ENCODE data around the gene CFAP45. TPM values are rescaled to one million over a fixed set of nuclear protein-coding genes. Genes with fewer than 3 reads are reported as not detected.

Gene CFAP45
- total and polyA plus RNA-seq, 12 donors: 0.17 to 1.5 (median 0.56) TPM

DNA sequence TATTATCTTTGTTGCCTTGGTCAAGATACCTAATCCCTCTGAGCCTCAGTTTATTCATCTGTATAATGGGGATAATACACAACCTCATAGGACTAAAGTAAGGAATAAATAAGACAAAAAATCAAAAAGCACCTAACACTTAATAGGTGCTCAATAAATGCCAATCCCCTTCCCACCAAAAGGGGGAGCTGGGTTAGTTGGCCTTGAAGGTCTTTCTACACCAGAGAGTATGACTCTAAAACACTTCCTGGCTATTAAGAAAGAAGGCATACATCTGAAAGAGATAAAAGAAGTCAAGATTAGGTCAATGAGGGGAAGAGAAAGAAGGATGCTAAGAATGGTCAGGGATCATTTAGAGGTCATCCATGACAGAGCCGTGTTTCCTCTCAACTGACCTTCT is 48.6 kb downstream of the CFAP45 start:
- ATAC-seq: no peak
- WGBS, 2 donors: 50% methylated on average over 1 of the region's 1 CpG
- TF ChIP-seq, protein P1, sequence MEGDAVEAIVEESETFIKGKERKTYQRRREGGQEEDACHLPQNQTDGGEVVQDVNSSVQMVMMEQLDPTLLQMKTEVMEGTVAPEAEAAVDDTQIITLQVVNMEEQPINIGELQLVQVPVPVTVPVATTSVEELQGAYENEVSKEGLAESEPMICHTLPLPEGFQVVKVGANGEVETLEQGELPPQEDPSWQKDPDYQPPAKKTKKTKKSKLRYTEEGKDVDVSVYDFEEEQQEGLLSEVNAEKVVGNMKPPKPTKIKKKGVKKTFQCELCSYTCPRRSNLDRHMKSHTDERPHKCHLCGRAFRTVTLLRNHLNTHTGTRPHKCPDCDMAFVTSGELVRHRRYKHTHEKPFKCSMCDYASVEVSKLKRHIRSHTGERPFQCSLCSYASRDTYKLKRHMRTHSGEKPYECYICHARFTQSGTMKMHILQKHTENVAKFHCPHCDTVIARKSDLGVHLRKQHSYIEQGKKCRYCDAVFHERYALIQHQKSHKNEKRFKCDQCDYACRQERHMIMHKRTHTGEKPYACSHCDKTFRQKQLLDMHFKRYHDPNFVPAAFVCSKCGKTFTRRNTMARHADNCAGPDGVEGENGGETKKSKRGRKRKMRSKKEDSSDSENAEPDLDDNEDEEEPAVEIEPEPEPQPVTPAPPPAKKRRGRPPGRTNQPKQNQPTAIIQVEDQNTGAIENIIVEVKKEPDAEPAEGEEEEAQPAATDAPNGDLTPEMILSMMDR (IDR thresholded peaks at IDR 0.05): peak in 1 of 9 donors; percentile 19
- no peaks in the 10 kb centered on the region for H3K27me3 ChIP-seq
- intact Hi-C loops (cut with DNase I): loop anchor here in 6 of 10 donors (5.0 to 10.0 kb wide), 5 partner anchors 41 to 76 kb away; partner anchors contain the start of gene TAGLN2 (in 4 of the 6)
- peaks cover 0 to 2% (median 0%) of the 10 kb centered on the region in 9 donors for H3K36me3 ChIP-seq
- no peak overlapping the region for H3K27ac ChIP-seq
- peaks cover 0 to 50% (median 19%) of the 10 kb centered on the region in 9 donors for H3K4me1 ChIP-seq
- no peak overlapping the region for H3K4me3 ChIP-seq
- no peaks in the 10 kb centered on the region for H3K9me3 ChIP-seq
- no peak for DNase-seq

GRCh38 chr1:159849626-159850366 is 50.2 kb downstream of the CFAP45 start:
- no peak overlapping the region for H3K4me3 ChIP-seq
- H3K4me1 ChIP-seq: peaks cover 0 to 43% (median 10%) of the 10 kb centered on the region in 9 donors
- WGBS, 2 donors: 67 to 71% methylated on average over 2 of the region's 2 CpGs
- H3K36me3 ChIP-seq: no peaks in the 10 kb centered on the region
- H3K27me3 ChIP-seq: no peaks in the 10 kb centered on the region
- TF ChIP-seq, protein P1 (IDR thresholded peaks at IDR 0.05): no peak
- DNase-seq: no peak
- H3K9me3 ChIP-seq: no peaks in the 10 kb centered on the region
- intact Hi-C loops (cut with DNase I): loop anchor here in 6 of 10 donors (5.0 to 10.0 kb wide), 5 partner anchors 43 to 78 kb away; partner anchors contain the start of gene TAGLN2 (in 4 of the 6)
- ATAC-seq: no peak
- peak overlapping the region in 1 of 10 donors; percentile 8 for H3K27ac ChIP-seq

DNA sequence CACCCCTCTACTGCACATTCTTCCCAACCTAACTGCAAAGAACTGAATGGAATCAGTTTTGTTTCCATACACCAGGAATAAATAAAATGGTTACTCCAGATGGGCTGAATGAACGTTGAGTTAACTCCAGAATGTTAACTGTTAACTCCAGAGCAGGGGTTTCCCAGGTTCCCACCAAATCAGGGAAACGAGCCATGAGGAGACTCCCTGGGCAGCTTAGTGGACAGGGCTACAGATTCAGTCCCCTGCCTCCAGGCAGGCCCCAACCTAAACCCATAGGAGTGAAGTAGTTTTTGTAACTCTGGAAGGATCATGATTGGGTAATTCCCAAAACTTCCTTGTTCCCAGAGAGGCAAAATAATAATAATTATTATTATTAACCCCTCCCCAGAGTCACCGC is 51.6 kb downstream of the CFAP45 start:
- Histone ChIP-seq H3K4me1 (peaks cover 0 to 31% (median 4%) of the 10 kb centered on the region in 9 donors), H3K9me3 (no peaks in the 10 kb centered on the region), H3K36me3 (no peaks in the 10 kb centered on the region), H3K27ac (peak overlapping the region in 1 of 10 donors; percentile 3), H3K4me3 (no peak overlapping the region), H3K27me3 (no peaks in the 10 kb centered on the region)
- ATAC-seq: no peak
- no peak for DNase-seq
- TF ChIP-seq, protein P1 (IDR thresholded peaks at IDR 0.05): no peak
- 42 to 84% methylated on average over 3 of the region's 3 CpGs for WGBS, 2 donors
- intact Hi-C loops (cut with DNase I): no loop called here

DNA sequence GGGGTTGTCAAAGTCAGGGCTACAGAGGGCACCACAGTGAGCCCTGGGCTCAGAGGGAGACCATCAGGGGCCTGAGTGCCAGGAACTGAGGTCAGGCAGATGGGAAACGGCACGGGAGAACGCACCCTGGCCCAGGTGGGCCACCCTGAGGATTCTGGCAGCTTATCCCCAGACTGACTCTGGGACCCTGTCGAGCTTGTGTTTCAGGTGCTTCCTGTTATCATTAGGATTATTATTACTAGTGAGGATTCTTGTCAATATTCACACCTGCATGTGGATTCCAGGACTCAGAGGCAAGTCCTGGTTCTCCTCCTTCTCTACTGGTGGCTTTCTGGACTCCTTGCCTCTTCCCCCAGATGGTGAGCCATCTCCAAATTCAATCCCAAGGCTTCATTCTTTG is 52.7 kb downstream of the CFAP45 start:
- 63 to 77% methylated on average over 4 of the region's 4 CpGs for WGBS, 2 donors
- ATAC-seq: no peak
- intact Hi-C loops (cut with DNase I): no loop called here
- Histone ChIP-seq H3K27ac (no peak overlapping the region), H3K4me3 (no peak overlapping the region), H3K27me3 (no peaks in the 10 kb centered on the region), H3K36me3 (no peaks in the 10 kb centered on the region), H3K9me3 (no peaks in the 10 kb centered on the region), H3K4me1 (peaks cover 0 to 30% (median 0%) of the 10 kb centered on the region in 9 donors)
- TF ChIP-seq, protein P1 (IDR thresholded peaks at IDR 0.05): no peak
- DNase-seq: no peak

All from heart right ventricle (tissue), 16 donors.